ENCODE results near the gene ALG14.

GRCh38 chr1:95118067-95118499 is 45.3 kb upstream of the ALG14 start:
- TF ChIP-seq CTCF (IDR thresholded peaks at IDR 0.05): no peak
- no peak for TF ChIP-seq EZH2 (IDR thresholded peaks at IDR 0.05)
- TF ChIP-seq EZH2phosphoT487 (IDR thresholded peaks at IDR 0.05): no peak

All from neural progenitor cell (in vitro differentiated cells).